Endothelial cell of umbilical vein (primary cell): Measurements from ENCODE around the gene CEP72.

Source experiments
- CTCF ChIP-seq, 2 donors: IDR thresholded peaks; 1 replicate in 1 of 2; 2 replicates in 1 of 2; pipeline ENCODE4 v1.5.1; 2011; ENCODE audit warnings: low read length in 2 of 2, mild to moderate bottlenecking in 2 of 2, moderate library complexity in 2 of 2, control low read depth in 1 of 2, inconsistent platforms in 1 of 2, low read depth in 1 of 2; ENCODE audit not compliant: insufficient read depth in 1 of 2; ENCODE audit errors: extremely low read depth in 1 of 2
- EZH2 ChIP-seq: IDR thresholded peaks from 2 replicates; pipeline ENCODE4 v1.6.1; 2012; ENCODE audit warnings: borderline replicate concordance, low read depth, mild to moderate bottlenecking, moderate library complexity, low read length, inconsistent platforms; ENCODE audit not compliant: severe bottlenecking
- FOS ChIP-seq: IDR thresholded peaks from 2 replicates; pipeline ENCODE4 v1.6.1; 2011; ENCODE audit warnings: mild to moderate bottlenecking, low read length, moderate library complexity, borderline replicate concordance; ENCODE audit not compliant: insufficient read depth
- GATA2 ChIP-seq: IDR thresholded peaks from 2 replicates; pipeline ENCODE4 v1.7.0; 2011; ENCODE audit warnings: low read depth, mild to moderate bottlenecking, moderate library complexity, mixed read lengths, low read length; ENCODE audit not compliant: insufficient read length, insufficient read depth
- JUN ChIP-seq: IDR thresholded peaks from 2 replicates; pipeline ENCODE4 v1.6.1; 2011; ENCODE audit warnings: borderline replicate concordance, low read depth; ENCODE audit not compliant: insufficient read length, insufficient read depth
- MAX ChIP-seq: IDR thresholded peaks from 2 replicates; pipeline ENCODE4 v1.6.1; 2011; ENCODE audit not compliant: insufficient read depth, insufficient read length
- MYC ChIP-seq: IDR thresholded peaks from one replicate; pipeline ENCODE4 v1.6.1; 2011; ENCODE audit warnings: mild to moderate bottlenecking, low read depth, low read length
- POLR2A ChIP-seq: IDR thresholded peaks from 2 replicates; pipeline ENCODE4 v1.6.1; 2012; ENCODE audit warnings: low read depth, mild to moderate bottlenecking, control low read depth, low read length
- POLR2AphosphoS5 ChIP-seq: IDR thresholded peaks from 2 replicates; pipeline ENCODE4 v1.6.1; 2012; ENCODE audit warnings: low read depth, mild to moderate bottlenecking, control low read depth, low read length, moderate library complexity; ENCODE audit not compliant: insufficient read depth

- no peak for TF ChIP-seq POLR2AphosphoS5
- TF ChIP-seq EZH2, result no peak
- no peak for TF ChIP-seq JUN
- TF ChIP-seq POLR2A, result no peak
- no peak for TF ChIP-seq CTCF (IDR thresholded peaks at IDR 0.05; ENCODE audit: extremely low read depth in 1 of 2, insufficient read depth in 1 of 2, low read depth in 1 of 2, low read length in 2 of 2)
- no peak for TF ChIP-seq FOS
- TF ChIP-seq MAX, result no peak
- TF ChIP-seq GATA2, result no peak
- TF ChIP-seq MYC, result no peak
Measured at GRCh38 chr5:604391-604831, 7.7 kb upstream of the CEP72 start.
